ENCODE measurements around the gene NANOS3. TPM values are rescaled to one million over a fixed set of nuclear protein-coding genes. Genes with fewer than 3 reads are reported as not detected.

The NANOS3 gene
- total and polyA plus RNA-seq, 2 of the 13 experiments (the other 11 are each of a cell fraction or from before 2014, with no cell fraction given) = 0.21 TPM; not detected in 1

- TF ChIP-seq ZBTB40 (IDR thresholded peaks at IDR 0.05) (no peak), ZBTB40 (CRISPR knock-in tag; IDR thresholded peaks at IDR 0.05) (peak; percentile 89), ZNF841 (CRISPR knock-in tag; IDR thresholded peaks at IDR 0.05; ENCODE audit: borderline replicate concordance) (no peak), ZNF281 (CRISPR knock-in tag; IDR thresholded peaks at IDR 0.05; ENCODE audit: borderline replicate concordance) (peak; percentile 20; the same call in 1 of the 2 replicates), ZNF205 (CRISPR knock-in tag; IDR thresholded peaks at IDR 0.05) (peak; percentile 75; the same call in 1 of the 2 replicates), ZNF260 (CRISPR knock-in tag; IDR thresholded peaks at IDR 0.05; ENCODE audit: borderline replicate concordance, low read depth) (no peak), ZNF790 (CRISPR knock-in tag; IDR thresholded peaks at IDR 0.05; ENCODE audit: borderline replicate concordance) (peak; percentile 90), MLLT10 (CRISPR knock-in tag; IDR thresholded peaks at IDR 0.05) (no peak), ZNF574 (CRISPR knock-in tag; IDR thresholded peaks at IDR 0.05) (peak; percentile 96), SMARCE1 (IDR thresholded peaks at IDR 0.05; ENCODE audit: borderline replicate concordance) (no peak)
These were observed 28.9 kb downstream of the NANOS3 start, which contains the start of the genes BRME1 and CC2D1A (continued) for GRCh38 chr19:13905634-13906520.

Measured in HepG2 (cell line).